PC-9 (cell line): ENCODE data around the gene RBM28. TPM values are rescaled to one million over a fixed set of nuclear protein-coding genes. Genes with fewer than 3 reads are reported as not detected.

Source experiments
- BruUV-seq: library from RNA; stranded (reverse); fragments of 400-500 nt; replicated peaks from 2 replicates; lab custom pipeline; 2021; lab: Mats Ljungman, UMichigan
- CTCF ChIA-PET: fragments of 300-600 bp; sonication (Branson Sonifier 250); formaldehyde crosslinking; loops from one replicate; lab custom pipeline; 2022; ENCODE audit warnings: antibody characterized with exemption; lab: Charles Lee
- POLR2A ChIA-PET: fragments of 300-600 bp; sonication (Branson Sonifier 250); formaldehyde crosslinking; loops from one replicate; lab custom pipeline; 2022; ENCODE audit warnings: antibody characterized with exemption; ENCODE audit not compliant: unreplicated experiment; lab: Charles Lee
- DNase-seq, 2 experiments: peaks; one replicate each; pipeline versions ENCODE4 v3.0.0 to v3.0.0-alpha.2; 2015 to 2022; ENCODE audit warnings: mixed read lengths in 1 of 2
- H2AFZ ChIP-seq: fragments of 200-600 bp; sonication (generic); 2 replicates; pipeline ENCODE4 v1.8.1; 2017; ENCODE audit warnings: antibody characterized with exemption
- H3F3A ChIP-seq: fragments of 200-600 bp; sonication (generic); 2 replicates; pipeline ENCODE4 v1.8.1; 2017; ENCODE audit warnings: antibody characterized with exemption, mild to moderate bottlenecking, low read depth; ENCODE audit not compliant: insufficient read depth
- H3K27ac ChIP-seq: fragments of 200-600 bp; sonication (generic); 2 replicates; pipeline ENCODE4 v1.6.1; 2016; ENCODE audit warnings: mixed run types
- H3K27me3 ChIP-seq: fragments of 200-600 bp; sonication (generic); 2 replicates; pipeline ENCODE4 v1.6.1; 2016; ENCODE audit warnings: low read depth, mixed run types; ENCODE audit not compliant: insufficient read depth
- H3K36me3 ChIP-seq: fragments of 200-600 bp; sonication (generic); 2 replicates; pipeline ENCODE4 v1.6.1; 2016; ENCODE audit warnings: low read depth, mixed run types
- H3K4me1 ChIP-seq: fragments of 200-600 bp; sonication (generic); replicated peaks from 2 replicates; pipeline ENCODE4 v1.6.1; 2016; ENCODE audit warnings: mixed run types; ENCODE audit not compliant: insufficient read depth
- H3K4me2 ChIP-seq: fragments of 200-600 bp; sonication (generic); 2 replicates; pipeline ENCODE4 v1.6.1; 2017; ENCODE audit warnings: mixed run types
- H3K4me3 ChIP-seq: fragments of 200-600 bp; sonication (generic); 2 replicates; pipeline ENCODE4 v1.6.1; 2016; ENCODE audit warnings: mixed run types
- H3K79me2 ChIP-seq: fragments of 200-600 bp; sonication (generic); 2 replicates; pipeline ENCODE4 v1.6.1; 2017; ENCODE audit warnings: low read depth, mixed run types
- H3K9me2 ChIP-seq: fragments of 200-600 bp; sonication (generic); 2 replicates; pipeline ENCODE4 v1.8.1; 2017; ENCODE audit warnings: mild to moderate bottlenecking; ENCODE audit not compliant: insufficient read depth
- H3K9me3 ChIP-seq: fragments of 200-600 bp; sonication (generic); 2 replicates; pipeline ENCODE4 v1.8.1; 2016; ENCODE audit warnings: low read depth; ENCODE audit not compliant: insufficient read depth
- H4K20me1 ChIP-seq: fragments of 200-600 bp; sonication (generic); 2 replicates; pipeline ENCODE4 v1.8.1; 2017; ENCODE audit not compliant: insufficient read depth
- EZH2 ChIP-seq: fragments of 200-600 bp; sonication (generic); IDR thresholded peaks from 2 replicates; pipeline ENCODE4 v1.8.0; 2017; ENCODE audit warnings: antibody characterized with exemption, low read depth
- intact Hi-C: fragments of 100-400 bp; cut with micrococcal nuclease; formaldehyde crosslinking; loops from one replicate; pipeline ENCODE4 v1.10.0; 2022; ENCODE audit not compliant: unreplicated experiment
- total RNA-seq: library from RNA; stranded (reverse); gene quantifications from 2 replicates; pipeline ENCODE4 v1.2.3, GENCODE V29; 2021
- TF ChIP-seq, protein P1 (sequence below): fragments of 200-600 bp; sonication (generic); conservative IDR thresholded peaks from 2 replicates; pipeline ENCODE4 v1.6.1; 2017; ENCODE audit warnings: mixed run types, antibody characterized with exemption, mild to moderate bottlenecking, moderate library complexity

The RBM28 gene
- total RNA-seq, 1 experiment from 2014 or later, result 59.6 TPM

DNA sequence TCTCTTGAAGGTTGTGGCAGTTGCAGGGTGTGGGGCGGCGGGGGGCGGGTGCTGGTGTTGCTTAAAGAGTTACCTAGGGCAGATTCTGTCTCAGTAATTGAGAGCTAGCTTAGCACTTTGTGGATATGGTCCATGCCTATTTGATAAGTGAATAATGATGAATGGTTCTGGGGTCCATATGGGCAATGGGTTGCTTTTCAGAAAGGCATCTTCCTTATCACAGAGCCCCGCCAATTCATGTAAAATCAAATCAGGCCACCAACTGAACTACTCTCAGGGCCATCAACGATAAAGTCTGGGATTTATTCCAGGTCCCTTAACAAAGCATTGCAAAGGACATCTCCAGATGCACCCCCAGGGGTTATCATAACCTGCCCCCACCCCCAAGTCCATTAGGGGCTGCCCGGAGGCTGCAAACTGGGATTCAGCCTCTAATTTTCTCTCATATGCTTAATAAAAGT is 19.6 kb upstream of the RBM28 start:
- no TSS peak for BruUV-seq
- H3K4me2 ChIP-seq, result no peak overlapping the region
- CTCF ChIA-PET, result interaction anchor here (1.1 kb wide), 1 partner anchor 19 kb away, joined by 4 read pairs; no protein-coding TSS in a partner anchor
- H3F3A ChIP-seq, result no peaks in the 10 kb centered on the region
- H3K27me3 ChIP-seq, result peaks cover 10% of the 10 kb centered on the region; the same call in 1 of the 2 replicates
- H3K9me2 ChIP-seq, result no peaks in the 10 kb centered on the region
- no peaks in the 10 kb centered on the region for H3K9me3 ChIP-seq
- H3K27ac ChIP-seq, result no peak overlapping the region
- POLR2A ChIA-PET, result no interaction called here
- intact Hi-C loops, result no loop called here
- H3K36me3 ChIP-seq, result 0 out of 2 replicates have a peak, but pooled peaks cover 3% of the 10 kb centered on the region
- TF ChIP-seq EZH2, result no peak
- H3K4me3 ChIP-seq, result no peak overlapping the region
- no peak for DNase-seq
- H3K79me2 ChIP-seq, result no peaks in the 10 kb centered on the region
- H3K4me1 ChIP-seq, result peaks cover 11% of the 10 kb centered on the region
- H2AFZ ChIP-seq, result no peak overlapping the region
- no peaks in the 10 kb centered on the region for H4K20me1 ChIP-seq

DNA sequence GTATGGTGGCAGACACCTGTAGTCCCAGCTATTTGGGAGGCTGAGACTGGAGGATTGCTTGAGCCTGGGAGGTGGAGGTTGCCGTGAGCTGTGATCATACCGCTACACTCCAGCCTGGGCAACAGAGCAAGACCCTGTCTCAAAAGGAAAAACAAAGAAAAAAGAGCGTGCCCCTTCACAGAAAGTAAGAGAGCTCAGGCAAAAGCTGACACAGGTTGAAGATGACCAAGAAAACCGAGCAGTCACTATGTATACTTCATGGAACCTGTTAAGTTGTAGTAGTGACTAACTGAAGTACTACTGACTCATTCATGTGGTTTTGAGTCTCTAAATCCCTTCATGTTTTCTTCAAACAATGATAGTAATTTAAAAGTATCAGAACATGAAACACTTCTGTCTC is 19.0 kb upstream of the RBM28 start:
- Histone ChIP-seq H4K20me1 (no peaks in the 10 kb centered on the region), H2AFZ (no peak overlapping the region), H3K4me1 (peaks cover 17% of the 10 kb centered on the region), H3K9me2 (no peaks in the 10 kb centered on the region), H3K4me3 (no peak overlapping the region), H3F3A (no peaks in the 10 kb centered on the region), H3K36me3 (0 out of 2 replicates have a peak, but pooled peaks cover 4% of the 10 kb centered on the region), H3K27me3 (peaks cover 10% of the 10 kb centered on the region; the same call in 1 of the 2 replicates), H3K27ac (no peak overlapping the region), H3K79me2 (no peaks in the 10 kb centered on the region), H3K4me2 (no peak overlapping the region), H3K9me3 (no peaks in the 10 kb centered on the region)
- ChIA-PET CTCF (interaction anchor here (1.1 kb wide), 1 partner anchor 20 kb away, joined by 4 read pairs; no protein-coding TSS in a partner anchor), POLR2A (no interaction called here)
- TF ChIP-seq, protein P1, sequence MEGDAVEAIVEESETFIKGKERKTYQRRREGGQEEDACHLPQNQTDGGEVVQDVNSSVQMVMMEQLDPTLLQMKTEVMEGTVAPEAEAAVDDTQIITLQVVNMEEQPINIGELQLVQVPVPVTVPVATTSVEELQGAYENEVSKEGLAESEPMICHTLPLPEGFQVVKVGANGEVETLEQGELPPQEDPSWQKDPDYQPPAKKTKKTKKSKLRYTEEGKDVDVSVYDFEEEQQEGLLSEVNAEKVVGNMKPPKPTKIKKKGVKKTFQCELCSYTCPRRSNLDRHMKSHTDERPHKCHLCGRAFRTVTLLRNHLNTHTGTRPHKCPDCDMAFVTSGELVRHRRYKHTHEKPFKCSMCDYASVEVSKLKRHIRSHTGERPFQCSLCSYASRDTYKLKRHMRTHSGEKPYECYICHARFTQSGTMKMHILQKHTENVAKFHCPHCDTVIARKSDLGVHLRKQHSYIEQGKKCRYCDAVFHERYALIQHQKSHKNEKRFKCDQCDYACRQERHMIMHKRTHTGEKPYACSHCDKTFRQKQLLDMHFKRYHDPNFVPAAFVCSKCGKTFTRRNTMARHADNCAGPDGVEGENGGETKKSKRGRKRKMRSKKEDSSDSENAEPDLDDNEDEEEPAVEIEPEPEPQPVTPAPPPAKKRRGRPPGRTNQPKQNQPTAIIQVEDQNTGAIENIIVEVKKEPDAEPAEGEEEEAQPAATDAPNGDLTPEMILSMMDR, result no peak
- no peak for TF ChIP-seq EZH2
- DNase-seq, result no peak
- intact Hi-C loops, result no loop called here
- no TSS peak for BruUV-seq

DNA sequence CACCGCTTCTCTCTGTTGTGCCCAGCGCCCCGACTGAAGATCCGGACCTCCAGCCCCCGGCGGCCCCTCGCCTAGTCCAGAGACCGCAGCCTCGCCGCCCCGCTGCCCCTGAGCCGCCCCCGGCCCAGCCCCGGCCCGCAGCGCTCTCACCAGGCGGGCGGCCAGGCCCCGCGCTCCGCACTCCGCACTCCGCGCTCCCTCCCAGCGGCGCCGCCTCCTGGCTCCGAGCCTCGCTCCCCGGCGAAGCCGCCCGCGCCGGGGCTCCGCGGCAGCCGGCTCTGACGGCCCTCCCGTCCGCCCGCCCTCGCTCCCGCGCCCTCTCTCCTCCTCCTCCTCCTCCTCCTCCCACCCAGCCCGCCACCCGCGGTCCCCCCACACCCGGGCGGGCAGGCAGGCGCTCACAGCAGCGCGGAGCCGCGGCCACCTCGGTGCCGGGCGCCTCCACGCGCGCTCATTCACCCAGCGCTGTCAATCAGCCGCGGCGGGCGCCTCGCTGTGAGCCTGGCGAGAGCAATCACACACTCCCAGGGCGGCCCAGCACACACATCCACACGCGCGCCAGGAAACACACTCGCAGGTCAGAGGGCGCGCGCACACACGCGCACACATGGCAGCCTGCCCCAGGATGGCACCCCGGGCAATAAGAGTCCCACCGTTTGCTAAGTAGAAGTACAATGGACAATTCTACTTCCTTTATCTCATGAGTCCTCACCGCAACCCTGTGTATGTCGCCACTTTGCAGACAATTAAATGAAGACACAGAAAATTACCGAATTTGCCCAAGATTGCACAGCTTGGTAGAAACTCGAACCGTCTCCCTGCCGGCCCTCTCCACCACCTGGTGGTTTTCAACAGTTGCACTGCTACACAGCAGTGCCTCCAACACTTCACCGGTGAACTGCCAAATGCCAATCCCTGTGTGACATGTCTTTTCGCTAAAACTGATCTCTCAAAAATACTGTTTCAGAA is 18.0 kb upstream of the RBM28 start, which contains the start of gene PRRT4:
TSS of gene PRRT4 (minus strand) at position 280 of the 969 bp plus-strand sequence.
- intact Hi-C loops, result no loop called here
- DNase-seq, result peak in 1 of 2 experiments; percentile 38
- H3K4me2 ChIP-seq, result peak within 1 kb of the TSS; percentile 90
- TF ChIP-seq, protein P1, result no peak; the same call in 1 of the 2 replicates
- TF ChIP-seq EZH2, result no peak
- no peak within 1 kb of the TSS for H3K27ac ChIP-seq
- BruUV-seq, result no TSS peak
- peaks cover 2% of the 10 kb centered on the region; the same call in 1 of the 2 replicates for H3F3A ChIP-seq
- peak within 1 kb of the TSS; percentile 90 for H2AFZ ChIP-seq
- H3K4me1 ChIP-seq, result peaks cover 27% of the 10 kb centered on the region
- peaks cover 10% of the 10 kb centered on the region; the same call in 1 of the 2 replicates for H3K27me3 ChIP-seq
- no peaks in the 10 kb centered on the region for H4K20me1 ChIP-seq
- no peaks in the 10 kb centered on the region for H3K9me2 ChIP-seq
- H3K36me3 ChIP-seq, result 0 out of 2 replicates have a peak, but pooled peaks cover 4% of the 10 kb centered on the region
- ChIA-PET POLR2A (no interaction called here), CTCF (interaction anchor here (1.1 kb wide), 1 partner anchor 21 kb away, joined by 4 read pairs; no protein-coding TSS in a partner anchor)
- H3K79me2 ChIP-seq, result no peaks in the 10 kb centered on the region
- no peaks in the 10 kb centered on the region for H3K9me3 ChIP-seq
- peak within 1 kb of the TSS; percentile 67 for H3K4me3 ChIP-seq
